Right lobe of liver (tissue), 6 donors: ENCODE results near the gene PTPRCAP. TPM values are rescaled to one million over a fixed set of nuclear protein-coding genes. Genes with fewer than 3 reads are reported as not detected.

Experiments used
- ATAC-seq, 4 donors: fragments of 200-7000 bp; cut with Tn5 transposase; one replicate each; pipeline ENCODE4 v1.9.1; 2020; ENCODE audit warnings: mild to moderate bottlenecking in 4 of 4, moderate library complexity in 4 of 4
- DNase-seq, 3 donors: peaks; one replicate each; pipeline ENCODE4 v3.0.0-alpha.2; 2020
- H3K27ac ChIP-seq, 3 donors: fragments of 200-600 bp; one replicate each; pipeline ENCODE4 v1.8.0; 2022
- H3K27me3 ChIP-seq, 2 donors: fragments of 200-600 bp; one replicate each; pipeline ENCODE4 v1.8.0; 2022
- H3K36me3 ChIP-seq, 4 donors: fragments of 200-600 bp; sonication (generic) in 1 of 4; one replicate each; pipeline versions ENCODE4 v1.5.1 to v1.8.0; 2017 to 2022; ENCODE audit warnings: control low read depth in 1 of 4
- H3K4me1 ChIP-seq, 4 donors: fragments of 200-600 bp; sonication (generic) in 1 of 4; one replicate each; pipeline versions ENCODE4 v1.5.1 to v1.8.0; 2017 to 2022; ENCODE audit warnings: control low read depth in 1 of 4
- H3K4me3 ChIP-seq, 3 donors: fragments of 200-600 bp; one replicate each; pipeline ENCODE4 v1.8.0; 2022
- H3K9me3 ChIP-seq, 4 donors: fragments of 200-600 bp; sonication (generic) in 1 of 4; one replicate each; pipeline versions ENCODE4 v1.5.1 to v1.8.0; 2017 to 2022; ENCODE audit warnings: control low read depth in 1 of 4
- POLR2A ChIP-seq: fragments of 450-650 bp; IDR thresholded peaks from one replicate; pipeline ENCODE4 v1.6.1; 2017; ENCODE audit warnings: antibody characterized with exemption, mild to moderate bottlenecking
- WGBS: methylation state at CpG from one replicate; pipeline ENCODE4 v1.1.6; 2018; ENCODE audit warnings: low coverage, low lambda C conversion rate; ENCODE audit not compliant: insufficient coverage; ENCODE audit errors: missing lambda C conversion rate; 5-methylcytosine and 5-hydroxymethylcytosine counted together
- intact Hi-C, 2 donors: fragments of 100-400 bp; cut with DNase I; formaldehyde crosslinking; loops; one replicate each; pipeline versions ENCODE4 v1.11.2 to v1.14.1; 2022
- total RNA-seq, 6 experiments: library from RNA; depleted of rRNA in 2 of 6; stranded (reverse); fragments of >200 nt in 2 of 6; fragmentation: NEBNext Ultra II Directional in 3 of 6; extraction: Animal tissue kit (Norgen Biotek cat#: 25700) in 3 of 6; gene quantifications; one replicate each; pipeline versions ENCODE4 v1.1.0 to v1.2.4, GENCODE V29; 2016 to 2023
- TF ChIP-seq, protein P1 (sequence below), 4 donors: fragments of 200-600 bp in 3 of 4; fragments of 450-650 bp in 1 of 4; IDR thresholded peaks; one replicate each; pipeline versions ENCODE4 v1.5.1 to v1.8.0; 2016 to 2022; ENCODE audit warnings: antibody characterized with exemption in 4 of 4, mild to moderate bottlenecking in 2 of 4
- donor health status: DM: no; HTN: yes; CAD: no.
- donor health status: DM: no; HTN: no; CAD: no.
- donor health status: DM: no; HTN: no; CAD: no.
- donor health status: DM: no; HTN: yes; CAD: no.
- donor health status: DM: no; HTN: yes; CAD: no.

The PTPRCAP gene
- total RNA-seq, 6 experiments from 2014 or later, result 0.72 to 2.8 (median 2.1) TPM

DNA sequence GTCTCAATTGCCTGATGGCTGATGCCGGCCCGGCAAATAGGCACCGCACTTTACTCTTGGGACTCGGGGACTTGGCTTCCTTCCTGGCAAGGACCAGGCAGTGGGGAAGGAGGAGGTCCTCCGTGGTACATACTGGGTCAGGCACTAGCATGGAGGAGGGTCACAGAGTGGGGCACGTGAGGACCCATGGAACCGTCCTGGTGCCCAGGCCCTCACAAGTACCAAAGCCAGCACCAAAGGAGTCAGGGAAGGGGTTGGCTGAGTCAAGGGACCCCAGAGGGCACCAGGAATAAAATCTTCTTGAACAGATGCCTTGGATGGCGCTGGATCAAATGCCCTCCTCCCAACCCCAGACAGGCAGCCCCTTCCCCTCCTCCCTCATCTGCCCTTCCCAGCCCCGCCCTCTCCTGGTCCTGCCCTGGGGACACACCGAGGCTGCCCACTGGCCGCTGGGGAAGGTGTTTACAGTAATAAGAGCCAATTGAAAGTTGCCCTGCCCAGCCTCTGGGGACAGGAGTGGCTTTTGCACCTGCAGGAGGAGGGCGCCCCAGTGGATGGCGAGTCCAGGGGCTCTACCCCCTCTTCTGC is 27.6 kb downstream of the PTPRCAP start:
- no peaks in the 10 kb centered on the region for H3K36me3 ChIP-seq
- TF ChIP-seq, protein P1, sequence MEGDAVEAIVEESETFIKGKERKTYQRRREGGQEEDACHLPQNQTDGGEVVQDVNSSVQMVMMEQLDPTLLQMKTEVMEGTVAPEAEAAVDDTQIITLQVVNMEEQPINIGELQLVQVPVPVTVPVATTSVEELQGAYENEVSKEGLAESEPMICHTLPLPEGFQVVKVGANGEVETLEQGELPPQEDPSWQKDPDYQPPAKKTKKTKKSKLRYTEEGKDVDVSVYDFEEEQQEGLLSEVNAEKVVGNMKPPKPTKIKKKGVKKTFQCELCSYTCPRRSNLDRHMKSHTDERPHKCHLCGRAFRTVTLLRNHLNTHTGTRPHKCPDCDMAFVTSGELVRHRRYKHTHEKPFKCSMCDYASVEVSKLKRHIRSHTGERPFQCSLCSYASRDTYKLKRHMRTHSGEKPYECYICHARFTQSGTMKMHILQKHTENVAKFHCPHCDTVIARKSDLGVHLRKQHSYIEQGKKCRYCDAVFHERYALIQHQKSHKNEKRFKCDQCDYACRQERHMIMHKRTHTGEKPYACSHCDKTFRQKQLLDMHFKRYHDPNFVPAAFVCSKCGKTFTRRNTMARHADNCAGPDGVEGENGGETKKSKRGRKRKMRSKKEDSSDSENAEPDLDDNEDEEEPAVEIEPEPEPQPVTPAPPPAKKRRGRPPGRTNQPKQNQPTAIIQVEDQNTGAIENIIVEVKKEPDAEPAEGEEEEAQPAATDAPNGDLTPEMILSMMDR (IDR thresholded peaks at IDR 0.05), result no peak
- TF ChIP-seq POLR2A, result no peak
- DNase-seq (no peak), ATAC-seq (peak; percentile 4 to 26 (median 11))
- H3K27me3 ChIP-seq, result no peaks in the 10 kb centered on the region
- no peak overlapping the region for H3K27ac ChIP-seq
- WGBS, result 25% methylated on average over 2 of the region's 13 CpGs
- intact Hi-C loops, result no loop called here
- no peaks in the 10 kb centered on the region for H3K4me1 ChIP-seq
- H3K9me3 ChIP-seq, result no peaks in the 10 kb centered on the region
- no peak overlapping the region for H3K4me3 ChIP-seq

GRCh38 chr11:67409261-67409666 is 28.2 kb downstream of the PTPRCAP start:
- no peaks in the 10 kb centered on the region for H3K27me3 ChIP-seq
- DNase-seq (no peak), ATAC-seq (peak in 3 of 4 donors; percentile 5 to 34 (median 22))
- H3K27ac ChIP-seq, result no peak overlapping the region
- H3K4me3 ChIP-seq, result no peak overlapping the region
- no peaks in the 10 kb centered on the region for H3K4me1 ChIP-seq
- no peaks in the 10 kb centered on the region for H3K9me3 ChIP-seq
- WGBS, result 10% methylated on average over 2 of the region's 24 CpGs
- no peaks in the 10 kb centered on the region for H3K36me3 ChIP-seq
- TF ChIP-seq POLR2A, result no peak
- TF ChIP-seq, protein P1 (IDR thresholded peaks at IDR 0.05), result no peak
- intact Hi-C loops, result no loop called here

DNA sequence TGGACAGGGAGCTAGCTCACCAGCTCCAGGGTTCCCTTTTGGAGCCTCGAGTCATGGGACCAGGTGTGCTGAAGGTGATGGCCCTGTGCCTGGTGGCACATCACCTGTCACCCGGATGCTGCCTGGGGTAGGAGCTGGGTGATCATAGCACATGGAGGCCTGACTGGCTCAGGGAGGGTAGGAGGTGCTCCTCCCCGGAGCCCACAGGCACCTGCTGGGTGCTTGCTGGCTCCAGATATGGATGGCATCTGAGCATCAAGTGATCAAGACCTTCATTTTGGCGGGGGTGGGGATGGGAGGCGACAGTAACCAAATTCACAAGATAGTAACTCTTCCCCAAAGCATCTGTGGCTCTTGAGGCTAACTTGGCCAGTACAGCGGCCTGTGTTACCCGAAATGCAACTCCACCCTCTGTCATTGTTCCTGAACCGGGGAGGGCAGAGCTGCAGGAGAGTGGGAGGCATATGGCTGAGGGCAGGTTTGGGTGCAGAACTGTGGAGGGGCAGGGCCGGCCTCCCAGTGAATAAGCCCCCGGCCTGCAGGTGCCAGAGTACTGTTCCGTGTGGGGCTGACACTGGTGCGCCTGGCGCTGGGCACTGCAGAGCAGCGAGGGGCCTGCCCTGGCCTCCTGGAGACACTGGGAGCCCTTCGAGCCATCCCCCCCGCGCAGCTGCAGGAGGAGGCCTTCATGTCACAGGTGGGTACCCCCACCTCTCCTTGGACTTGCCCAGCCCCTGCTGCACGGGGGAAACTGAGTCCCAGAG is 28.9 kb downstream of the PTPRCAP start:
- intact Hi-C loops, result no loop called here
- WGBS, result 80% methylated on average over 3 of the region's 18 CpGs
- H3K4me3 ChIP-seq, result no peak overlapping the region
- H3K36me3 ChIP-seq, result no peaks in the 10 kb centered on the region
- no peak for DNase-seq
- TF ChIP-seq, protein P1 (IDR thresholded peaks at IDR 0.05), result no peak
- no peak for TF ChIP-seq POLR2A
- H3K27me3 ChIP-seq, result no peaks in the 10 kb centered on the region
- no peaks in the 10 kb centered on the region for H3K9me3 ChIP-seq
- no peaks in the 10 kb centered on the region for H3K4me1 ChIP-seq
- no peak for ATAC-seq
- no peak overlapping the region for H3K27ac ChIP-seq

DNA sequence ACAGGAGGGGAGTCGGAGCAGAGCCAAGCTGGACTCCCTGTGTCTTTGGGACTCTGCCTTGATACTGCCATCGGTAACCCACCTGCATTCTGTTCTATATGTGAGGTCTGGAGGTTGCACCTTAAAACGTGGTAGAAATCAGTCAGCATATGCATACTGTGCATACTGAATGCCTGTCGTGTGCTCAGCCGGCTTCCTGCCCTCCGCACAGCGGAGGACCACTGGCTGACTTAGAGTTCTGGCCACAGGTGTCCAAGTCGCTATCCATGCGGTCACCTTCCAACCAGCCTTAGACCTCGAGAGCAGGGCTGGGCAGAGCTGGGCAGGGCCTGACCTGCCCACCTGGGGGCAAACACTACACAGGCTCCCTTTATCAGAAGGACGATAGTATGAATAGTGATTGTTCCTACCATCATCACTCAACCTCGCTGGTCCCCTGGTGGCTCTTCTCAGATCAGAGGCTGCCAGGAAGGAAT is 29.8 kb downstream of the PTPRCAP start:
- no peak overlapping the region for H3K4me3 ChIP-seq

More for the DNA sequence above, 29.8 kb downstream of the PTPRCAP start:
- 50% methylated on average over 1 of the region's 12 CpGs for WGBS
- Histone ChIP-seq H3K9me3 (no peaks in the 10 kb centered on the region), H3K4me1 (peaks cover 0 to 3% (median 0%) of the 10 kb centered on the region in 4 donors), H3K27me3 (no peaks in the 10 kb centered on the region), H3K36me3 (no peaks in the 10 kb centered on the region), H3K27ac (no peak overlapping the region)
- no peak for DNase-seq
- no peak for TF ChIP-seq POLR2A
- TF ChIP-seq, protein P1 (IDR thresholded peaks at IDR 0.05), result no peak
- intact Hi-C loops, result no loop called here
- ATAC-seq, result no peak
